Ishikawa (cell line): ENCODE data around the gene ZNF212.

Experiments used
- CEBPB ChIP-seq: IDR thresholded peaks from 2 replicates; pipeline ENCODE4 v1.6.1; 2012
- CREB1 ChIP-seq: IDR thresholded peaks from 2 replicates; pipeline ENCODE4 v1.6.1; 2012; ENCODE audit warnings: low read depth
- EGR1 ChIP-seq: IDR thresholded peaks from 2 replicates; pipeline ENCODE4 v1.6.1; 2012
- EP300 ChIP-seq: IDR thresholded peaks from 2 replicates; pipeline ENCODE4 v1.6.1; 2012; ENCODE audit warnings: borderline replicate concordance
- FOXM1 ChIP-seq: IDR thresholded peaks from 2 replicates; pipeline ENCODE4 v1.6.1; 2012; ENCODE audit warnings: low read depth, borderline replicate concordance
- NFIC ChIP-seq: IDR thresholded peaks from 2 replicates; pipeline ENCODE4 v1.6.1; 2012
- RAD21 ChIP-seq: IDR thresholded peaks from 2 replicates; pipeline ENCODE4 v1.6.1; 2012; ENCODE audit warnings: low read depth
- TAF1 ChIP-seq: IDR thresholded peaks from 2 replicates; pipeline ENCODE4 v1.6.1; 2012; ENCODE audit warnings: low read depth, mild to moderate bottlenecking
- TCF12 ChIP-seq: IDR thresholded peaks from 2 replicates; pipeline ENCODE4 v1.6.1; 2012; ENCODE audit warnings: low read depth
- TEAD4 ChIP-seq: IDR thresholded peaks from 2 replicates; pipeline ENCODE4 v1.6.1; 2012
- YY1 ChIP-seq: IDR thresholded peaks from 2 replicates; pipeline ENCODE4 v1.6.1; 2012; ENCODE audit warnings: low read depth
- ZBTB7A ChIP-seq: IDR thresholded peaks from 2 replicates; pipeline ENCODE4 v1.6.1; 2012; ENCODE audit warnings: low read depth
- TF ChIP-seq, protein P1 (sequence below): IDR thresholded peaks from 2 replicates; pipeline ENCODE4 v1.6.1; 2012; ENCODE audit warnings: low read depth, mild to moderate bottlenecking
- TF ChIP-seq, protein P2 (sequence below): IDR thresholded peaks from 2 replicates; pipeline ENCODE4 v1.6.1; 2012
- TF ChIP-seq, protein P3 (sequence below): IDR thresholded peaks from 2 replicates; pipeline ENCODE4 v1.6.1; 2012

Gene ZNF212

DNA sequence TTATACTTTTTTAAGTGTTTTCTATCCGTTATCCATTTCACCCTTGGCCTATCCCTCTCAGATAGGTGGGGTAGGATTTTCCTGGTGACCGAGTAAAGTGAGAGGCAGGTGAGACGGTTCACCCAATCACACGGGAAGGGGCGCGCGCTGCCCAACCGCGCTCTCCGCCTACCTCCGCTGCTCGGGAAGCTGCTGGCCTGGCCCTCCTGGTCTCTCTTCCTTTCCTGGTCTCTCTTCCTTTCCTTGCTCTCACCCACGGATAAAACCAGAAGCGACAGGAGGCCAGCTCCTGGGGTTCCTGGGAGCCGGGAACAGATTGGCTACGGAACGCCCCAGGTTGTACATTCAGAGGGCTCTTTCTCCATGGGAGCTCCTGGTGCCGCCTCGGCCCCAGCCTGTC, 14.3 kb upstream of the ZNF212 start:
- TF ChIP-seq CEBPB (no peak), EGR1 (no peak), TCF12 (no peak), YY1 (no peak), TAF1 (no peak), CREB1 (no peak), NFIC (no peak), RAD21 (no peak), TEAD4 (no peak), EP300 (no peak), ZBTB7A (no peak), FOXM1 (no peak)
- TF ChIP-seq, protein P1, sequence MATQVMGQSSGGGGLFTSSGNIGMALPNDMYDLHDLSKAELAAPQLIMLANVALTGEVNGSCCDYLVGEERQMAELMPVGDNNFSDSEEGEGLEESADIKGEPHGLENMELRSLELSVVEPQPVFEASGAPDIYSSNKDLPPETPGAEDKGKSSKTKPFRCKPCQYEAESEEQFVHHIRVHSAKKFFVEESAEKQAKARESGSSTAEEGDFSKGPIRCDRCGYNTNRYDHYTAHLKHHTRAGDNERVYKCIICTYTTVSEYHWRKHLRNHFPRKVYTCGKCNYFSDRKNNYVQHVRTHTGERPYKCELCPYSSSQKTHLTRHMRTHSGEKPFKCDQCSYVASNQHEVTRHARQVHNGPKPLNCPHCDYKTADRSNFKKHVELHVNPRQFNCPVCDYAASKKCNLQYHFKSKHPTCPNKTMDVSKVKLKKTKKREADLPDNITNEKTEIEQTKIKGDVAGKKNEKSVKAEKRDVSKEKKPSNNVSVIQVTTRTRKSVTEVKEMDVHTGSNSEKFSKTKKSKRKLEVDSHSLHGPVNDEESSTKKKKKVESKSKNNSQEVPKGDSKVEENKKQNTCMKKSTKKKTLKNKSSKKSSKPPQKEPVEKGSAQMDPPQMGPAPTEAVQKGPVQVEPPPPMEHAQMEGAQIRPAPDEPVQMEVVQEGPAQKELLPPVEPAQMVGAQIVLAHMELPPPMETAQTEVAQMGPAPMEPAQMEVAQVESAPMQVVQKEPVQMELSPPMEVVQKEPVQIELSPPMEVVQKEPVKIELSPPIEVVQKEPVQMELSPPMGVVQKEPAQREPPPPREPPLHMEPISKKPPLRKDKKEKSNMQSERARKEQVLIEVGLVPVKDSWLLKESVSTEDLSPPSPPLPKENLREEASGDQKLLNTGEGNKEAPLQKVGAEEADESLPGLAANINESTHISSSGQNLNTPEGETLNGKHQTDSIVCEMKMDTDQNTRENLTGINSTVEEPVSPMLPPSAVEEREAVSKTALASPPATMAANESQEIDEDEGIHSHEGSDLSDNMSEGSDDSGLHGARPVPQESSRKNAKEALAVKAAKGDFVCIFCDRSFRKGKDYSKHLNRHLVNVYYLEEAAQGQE, result no peak
- TF ChIP-seq, protein P2, sequence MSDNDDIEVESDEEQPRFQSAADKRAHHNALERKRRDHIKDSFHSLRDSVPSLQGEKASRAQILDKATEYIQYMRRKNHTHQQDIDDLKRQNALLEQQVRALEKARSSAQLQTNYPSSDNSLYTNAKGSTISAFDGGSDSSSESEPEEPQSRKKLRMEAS, result no peak
- TF ChIP-seq, protein P3, sequence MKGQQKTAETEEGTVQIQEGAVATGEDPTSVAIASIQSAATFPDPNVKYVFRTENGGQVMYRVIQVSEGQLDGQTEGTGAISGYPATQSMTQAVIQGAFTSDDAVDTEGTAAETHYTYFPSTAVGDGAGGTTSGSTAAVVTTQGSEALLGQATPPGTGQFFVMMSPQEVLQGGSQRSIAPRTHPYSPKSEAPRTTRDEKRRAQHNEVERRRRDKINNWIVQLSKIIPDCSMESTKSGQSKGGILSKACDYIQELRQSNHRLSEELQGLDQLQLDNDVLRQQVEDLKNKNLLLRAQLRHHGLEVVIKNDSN, result no peak

DNA sequence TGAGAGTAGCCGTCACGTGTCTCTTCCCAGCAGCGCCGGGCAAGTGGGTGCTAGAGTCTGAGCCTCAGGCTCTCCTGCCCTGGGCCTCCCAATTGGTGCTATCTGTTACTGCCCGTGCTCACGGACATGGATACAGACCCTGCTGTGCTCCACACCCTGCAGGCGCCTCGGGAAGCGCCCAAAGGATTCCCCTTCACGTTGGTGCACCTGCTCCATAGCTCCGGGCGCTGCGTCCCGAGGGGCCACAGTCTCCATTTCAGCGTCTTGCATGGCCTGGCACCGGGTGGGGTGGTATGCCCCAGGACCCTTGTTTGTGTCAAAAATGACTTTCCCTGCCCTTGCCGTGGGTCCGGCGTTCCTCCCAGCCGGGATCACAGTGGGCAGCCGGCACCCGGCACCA, 13.8 kb upstream of the ZNF212 start:
- no peak for TF ChIP-seq YY1
- no peak for TF ChIP-seq CEBPB
- no peak for TF ChIP-seq TCF12
- no peak for TF ChIP-seq TAF1
- TF ChIP-seq, protein P2, result no peak
- TF ChIP-seq EP300, result no peak

DNA sequence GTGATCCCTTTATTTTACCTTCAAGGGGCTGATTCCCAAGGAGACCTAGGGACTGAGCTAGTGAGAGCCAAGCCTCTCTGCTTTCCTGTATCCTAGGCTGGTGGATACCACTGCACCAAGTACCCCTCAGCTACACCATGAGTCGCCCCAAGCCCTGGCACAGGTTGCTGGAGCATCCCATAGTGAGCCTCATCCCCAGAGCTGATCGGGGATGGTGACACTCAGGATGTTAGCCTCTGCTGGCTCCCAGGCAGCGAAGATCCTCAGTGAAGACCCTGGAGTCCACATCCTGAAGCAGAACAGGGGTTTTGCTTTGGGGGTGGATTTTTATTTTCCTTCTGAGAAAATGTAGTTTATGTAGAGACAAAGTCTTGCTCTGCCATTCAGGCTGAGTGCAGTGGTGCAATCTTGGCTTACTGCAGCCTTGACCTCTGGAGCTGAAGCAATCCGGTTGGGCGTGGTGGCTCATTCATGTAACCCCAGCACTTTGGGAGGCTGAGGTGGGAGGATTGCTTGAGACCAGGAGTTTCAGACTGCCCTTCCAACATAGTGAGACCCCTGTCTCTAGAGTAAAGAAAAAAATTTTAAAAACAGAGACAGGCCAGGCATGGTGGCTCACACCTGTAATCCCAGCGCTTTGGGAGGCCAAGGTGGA, 12.5 kb upstream of the ZNF212 start:
- TF ChIP-seq CREB1, result no peak
- no peak for TF ChIP-seq YY1
- no peak for TF ChIP-seq RAD21
- TF ChIP-seq, protein P2, result no peak
- no peak for TF ChIP-seq ZBTB7A
- no peak for TF ChIP-seq TEAD4
- no peak for TF ChIP-seq FOXM1
- TF ChIP-seq EGR1, result no peak
- no peak for TF ChIP-seq TCF12
- no peak for TF ChIP-seq TAF1
- TF ChIP-seq, protein P3, result no peak
- TF ChIP-seq CEBPB, result no peak

DNA sequence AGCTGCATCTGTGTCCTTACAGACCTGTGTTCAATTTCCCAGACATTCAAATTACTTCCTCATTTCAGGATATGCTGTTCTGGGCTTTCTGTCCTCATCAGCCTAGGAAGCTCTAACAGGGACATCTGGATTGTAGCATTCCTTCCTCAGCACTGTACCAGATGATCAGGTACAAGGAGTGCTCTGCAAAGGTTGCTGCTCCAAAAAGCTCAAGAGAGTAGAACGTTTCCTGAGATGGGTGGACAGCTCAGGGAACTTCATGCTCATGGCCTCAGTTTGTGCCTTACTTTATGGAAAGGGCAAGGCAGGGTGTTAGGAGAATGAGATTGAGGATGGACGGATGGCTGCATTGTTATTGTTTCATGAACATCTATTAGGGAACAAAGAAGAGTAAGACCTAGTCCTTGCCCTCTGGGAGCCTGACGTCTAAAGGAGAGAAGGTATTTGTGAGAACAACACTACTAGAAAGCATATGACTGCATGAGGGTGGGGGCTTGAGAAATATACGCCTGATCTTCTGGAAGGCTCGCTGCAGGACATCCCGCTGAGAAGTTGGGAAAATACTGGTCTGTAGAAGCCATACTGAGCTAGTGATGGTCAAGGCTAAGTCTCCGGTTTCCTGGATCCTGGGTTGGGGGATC, 10.5 kb upstream of the ZNF212 start:
- TF ChIP-seq, protein P2, result no peak
- no peak for TF ChIP-seq EGR1

DNA sequence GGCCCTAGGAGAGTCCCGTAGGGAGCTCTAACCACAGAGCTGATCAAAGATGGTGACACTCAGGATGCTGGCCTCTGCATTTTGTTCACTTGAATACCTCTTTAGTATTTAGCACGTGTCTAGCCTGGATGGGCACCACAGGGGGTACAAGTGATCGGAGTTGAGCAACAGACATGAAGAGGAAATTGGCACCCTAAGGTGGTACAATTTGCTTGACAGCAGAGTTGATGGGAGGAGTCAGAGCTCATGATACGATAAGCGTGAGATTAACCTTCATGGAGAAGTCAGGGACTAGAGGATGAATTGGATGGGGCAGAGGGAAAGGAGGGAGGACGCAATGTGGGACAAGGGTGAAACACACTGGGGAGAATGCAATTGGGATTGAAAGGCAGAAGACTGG, 9.9 kb upstream of the ZNF212 start:
- TF ChIP-seq CREB1 (no peak), TEAD4 (no peak)

DNA sequence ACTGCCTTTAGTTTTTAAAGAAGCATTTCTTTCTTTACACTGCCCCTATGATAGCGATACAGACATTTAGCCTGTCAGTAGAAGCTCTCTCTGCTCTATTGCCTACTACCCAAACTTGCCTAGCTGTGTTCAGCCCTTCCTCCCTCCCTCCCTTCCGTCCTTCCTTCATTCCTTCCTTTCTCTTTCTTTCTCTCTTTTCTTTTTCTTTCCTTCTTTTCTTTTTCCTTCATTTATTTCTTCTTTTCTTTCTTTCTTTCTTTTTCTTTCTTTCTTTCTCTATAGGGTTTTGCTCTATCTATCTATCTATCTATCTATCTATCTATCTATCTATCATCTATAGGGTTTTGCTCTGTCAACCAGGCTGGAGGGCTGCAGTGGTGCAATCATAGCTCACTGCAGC, 7.1 kb upstream of the ZNF212 start:
- TF ChIP-seq, protein P2, result no peak
- no peak for TF ChIP-seq NFIC
- TF ChIP-seq, protein P3, result no peak
- no peak for TF ChIP-seq CEBPB
- no peak for TF ChIP-seq ZBTB7A
- TF ChIP-seq YY1, result no peak
- no peak for TF ChIP-seq EP300
- TF ChIP-seq FOXM1, result no peak
- TF ChIP-seq TEAD4, result no peak
- TF ChIP-seq, protein P1, result no peak
- no peak for TF ChIP-seq EGR1
- no peak for TF ChIP-seq RAD21
- TF ChIP-seq TCF12, result no peak
- TF ChIP-seq CREB1, result no peak
- TF ChIP-seq TAF1, result no peak
